NCI-H510A treated with DMSO at 0.1 percent for 48 hours (cell line): ENCODE results near the gene HOXA5.

Experiments used
- DNase-seq: peaks from one replicate; lab custom pipeline; 2025; lab: John Stamatoyannopoulos, UW

HOXA5 gene

GRCh38 chr7:27093184-27093895 is 50.1 kb downstream of the HOXA5 start:
- DNase-seq: no peak

GRCh38 chr7:27092819-27093110 is 50.7 kb downstream of the HOXA5 start:
- no peak for DNase-seq

- peak; percentile 30 for DNase-seq
Observed at GRCh38 chr7:27091941-27092818, 51.3 kb downstream of the HOXA5 start.

GRCh38 chr7:27091105-27091504 is 52.4 kb downstream of the HOXA5 start:
- DNase-seq: peak; percentile 90
